ENCODE measurements around the gene MCM3AP.

DNA sequence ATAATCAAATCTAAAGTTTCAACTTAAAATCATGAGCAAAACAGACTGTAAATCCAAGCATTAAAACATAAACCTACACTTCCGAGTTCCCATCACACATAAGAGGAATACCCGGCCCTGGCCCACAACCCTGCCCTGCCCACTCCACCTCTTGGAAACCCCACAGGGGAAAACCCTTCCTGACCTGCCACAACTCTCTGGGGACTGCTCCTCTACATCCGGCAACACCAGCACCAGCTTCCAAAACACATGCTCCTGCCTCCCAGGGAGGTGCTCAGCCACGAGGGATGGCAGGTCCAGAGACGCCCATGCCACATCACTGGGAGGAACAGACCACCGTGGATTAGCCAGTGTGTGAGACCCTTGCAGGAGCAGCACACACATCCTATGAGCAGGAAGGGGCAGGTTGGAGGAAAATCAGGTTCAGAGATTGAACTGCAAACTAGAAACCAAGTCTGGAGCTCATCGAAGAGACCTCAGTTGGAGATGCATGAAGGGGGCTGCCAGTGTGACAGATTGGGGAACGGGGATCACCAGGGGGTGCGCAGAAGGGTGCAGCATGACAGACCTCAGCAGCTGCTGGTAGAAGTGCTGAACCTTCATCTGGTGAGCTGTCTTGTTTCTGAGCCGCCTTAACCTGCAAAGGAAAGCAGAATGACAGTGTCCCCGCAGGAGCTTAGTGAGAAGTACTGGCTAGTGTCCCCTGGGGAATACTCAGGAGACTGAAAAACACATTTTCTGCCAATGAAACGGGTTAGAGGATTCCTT lies 31.0 kb downstream of the MCM3AP start:
- TF ChIP-seq, protein P1, sequence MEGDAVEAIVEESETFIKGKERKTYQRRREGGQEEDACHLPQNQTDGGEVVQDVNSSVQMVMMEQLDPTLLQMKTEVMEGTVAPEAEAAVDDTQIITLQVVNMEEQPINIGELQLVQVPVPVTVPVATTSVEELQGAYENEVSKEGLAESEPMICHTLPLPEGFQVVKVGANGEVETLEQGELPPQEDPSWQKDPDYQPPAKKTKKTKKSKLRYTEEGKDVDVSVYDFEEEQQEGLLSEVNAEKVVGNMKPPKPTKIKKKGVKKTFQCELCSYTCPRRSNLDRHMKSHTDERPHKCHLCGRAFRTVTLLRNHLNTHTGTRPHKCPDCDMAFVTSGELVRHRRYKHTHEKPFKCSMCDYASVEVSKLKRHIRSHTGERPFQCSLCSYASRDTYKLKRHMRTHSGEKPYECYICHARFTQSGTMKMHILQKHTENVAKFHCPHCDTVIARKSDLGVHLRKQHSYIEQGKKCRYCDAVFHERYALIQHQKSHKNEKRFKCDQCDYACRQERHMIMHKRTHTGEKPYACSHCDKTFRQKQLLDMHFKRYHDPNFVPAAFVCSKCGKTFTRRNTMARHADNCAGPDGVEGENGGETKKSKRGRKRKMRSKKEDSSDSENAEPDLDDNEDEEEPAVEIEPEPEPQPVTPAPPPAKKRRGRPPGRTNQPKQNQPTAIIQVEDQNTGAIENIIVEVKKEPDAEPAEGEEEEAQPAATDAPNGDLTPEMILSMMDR (IDR thresholded peaks at IDR 0.05; ENCODE audit: poor library complexity): no peak
- no peak for TF ChIP-seq EZH2 (IDR thresholded peaks at IDR 0.05; ENCODE audit: borderline replicate concordance)
- no peak for TF ChIP-seq EZH2phosphoT487 (IDR thresholded peaks at IDR 0.05; ENCODE audit: low read depth, severe bottlenecking, unreplicated experiment)

Measured in hepatocyte (in vitro differentiated cells).